Measurements from ENCODE around the gene DUOXA1.
"Not testable (repeated sequence)": the region's sequence is repeated elsewhere in the genome, so short reads cannot be mapped to it uniquely, and the experiment has no call there.

The DUOXA1 gene

GRCh38 chr15:45105586-45105985 lies 24.1 kb downstream of the DUOXA1 start:
- H3K27ac ChIP-seq (ENCODE audit: insufficient read depth, low read length, poor library complexity, severe bottlenecking), result no peak overlapping the region
- DNase-seq, result no peak
- H3K27me3 ChIP-seq (replicated peaks; ENCODE audit: control insufficient read depth, insufficient read depth, low read length, poor library complexity, severe bottlenecking), result peaks cover 11% of the 10 kb centered on the region
- H3K4me1 ChIP-seq (ENCODE audit: control insufficient read depth, insufficient read depth, low read length, poor library complexity, severe bottlenecking), result no peaks in the 10 kb centered on the region
- no peak overlapping the region for H3K4me3 ChIP-seq (ENCODE audit: insufficient read depth, low read depth, low read length, poor library complexity, severe bottlenecking)
- no peaks in the 10 kb centered on the region for H3K36me3 ChIP-seq (ENCODE audit: control insufficient read depth, insufficient read depth, low read length)
- H3K9me3 ChIP-seq (ENCODE audit: control insufficient read depth, low read length), result no peaks in the 10 kb centered on the region

GRCh38 chr15:45104170-45104569 lies 25.5 kb downstream of the DUOXA1 start:
- not testable (repeated sequence) for DNase-seq; H3K36me3 ChIP-seq (ENCODE audit: control insufficient read depth, insufficient read depth, low read length); H3K27me3 ChIP-seq (replicated peaks; ENCODE audit: control insufficient read depth, insufficient read depth, low read length, poor library complexity, severe bottlenecking); H3K4me3 ChIP-seq (ENCODE audit: insufficient read depth, low read depth, low read length, poor library complexity, severe bottlenecking); H3K4me1 ChIP-seq (ENCODE audit: control insufficient read depth, insufficient read depth, low read length, poor library complexity, severe bottlenecking); H3K27ac ChIP-seq (ENCODE audit: insufficient read depth, low read length, poor library complexity, severe bottlenecking); H3K9me3 ChIP-seq (ENCODE audit: control insufficient read depth, low read length)

GRCh38 chr15:45102226-45102625 lies 27.5 kb downstream of the DUOXA1 start:
- DNase-seq, result no peak
- H3K4me1 ChIP-seq (ENCODE audit: control insufficient read depth, insufficient read depth, low read length, poor library complexity, severe bottlenecking), result no peaks in the 10 kb centered on the region
- no peak overlapping the region for H3K4me3 ChIP-seq (ENCODE audit: insufficient read depth, low read depth, low read length, poor library complexity, severe bottlenecking)
- no peaks in the 10 kb centered on the region for H3K36me3 ChIP-seq (ENCODE audit: control insufficient read depth, insufficient read depth, low read length)
- H3K27ac ChIP-seq (ENCODE audit: insufficient read depth, low read length, poor library complexity, severe bottlenecking), result no peak overlapping the region
- no peaks in the 10 kb centered on the region for H3K27me3 ChIP-seq (replicated peaks; ENCODE audit: control insufficient read depth, insufficient read depth, low read length, poor library complexity, severe bottlenecking)
- H3K9me3 ChIP-seq (ENCODE audit: control insufficient read depth, low read length), result no peaks in the 10 kb centered on the region

GRCh38 chr15:45101749-45102148 lies 27.9 kb downstream of the DUOXA1 start:
- Histone ChIP-seq H3K27ac (ENCODE audit: insufficient read depth, low read length, poor library complexity, severe bottlenecking) (no peak overlapping the region), H3K36me3 (ENCODE audit: control insufficient read depth, insufficient read depth, low read length) (no peaks in the 10 kb centered on the region), H3K27me3 (replicated peaks; ENCODE audit: control insufficient read depth, insufficient read depth, low read length, poor library complexity, severe bottlenecking) (no peaks in the 10 kb centered on the region), H3K4me3 (ENCODE audit: insufficient read depth, low read depth, low read length, poor library complexity, severe bottlenecking) (no peak overlapping the region), H3K9me3 (ENCODE audit: control insufficient read depth, low read length) (no peaks in the 10 kb centered on the region), H3K4me1 (ENCODE audit: control insufficient read depth, insufficient read depth, low read length, poor library complexity, severe bottlenecking) (no peaks in the 10 kb centered on the region)
- DNase-seq, result no peak

GRCh38 chr15:45100884-45101625 lies 28.6 kb downstream of the DUOXA1 start:
- H3K27me3 ChIP-seq (replicated peaks; ENCODE audit: control insufficient read depth, insufficient read depth, low read length, poor library complexity, severe bottlenecking), result no peaks in the 10 kb centered on the region
- H3K36me3 ChIP-seq (ENCODE audit: control insufficient read depth, insufficient read depth, low read length), result no peaks in the 10 kb centered on the region

GRCh38 chr15:45099549-45100165 lies 30.0 kb downstream of the DUOXA1 start:
- H3K36me3 ChIP-seq (ENCODE audit: control insufficient read depth, insufficient read depth, low read length), result no peaks in the 10 kb centered on the region
- no peaks in the 10 kb centered on the region for H3K9me3 ChIP-seq (ENCODE audit: control insufficient read depth, low read length)
- H3K27ac ChIP-seq (ENCODE audit: insufficient read depth, low read length, poor library complexity, severe bottlenecking), result no peak overlapping the region
- DNase-seq, result no peak
- H3K27me3 ChIP-seq (replicated peaks; ENCODE audit: control insufficient read depth, insufficient read depth, low read length, poor library complexity, severe bottlenecking), result no peaks in the 10 kb centered on the region
- H3K4me3 ChIP-seq (ENCODE audit: insufficient read depth, low read depth, low read length, poor library complexity, severe bottlenecking), result no peak overlapping the region
- H3K4me1 ChIP-seq (ENCODE audit: control insufficient read depth, insufficient read depth, low read length, poor library complexity, severe bottlenecking), result no peaks in the 10 kb centered on the region

More at GRCh38 chr15:45100884-45101625, 28.6 kb downstream of the DUOXA1 start:
- Histone ChIP-seq H3K27ac (ENCODE audit: insufficient read depth, low read length, poor library complexity, severe bottlenecking) (no peak overlapping the region), H3K4me1 (ENCODE audit: control insufficient read depth, insufficient read depth, low read length, poor library complexity, severe bottlenecking) (no peaks in the 10 kb centered on the region), H3K4me3 (ENCODE audit: insufficient read depth, low read depth, low read length, poor library complexity, severe bottlenecking) (no peak overlapping the region), H3K9me3 (ENCODE audit: control insufficient read depth, low read length) (no peaks in the 10 kb centered on the region)
- no peak for DNase-seq

- Histone ChIP-seq H3K4me1 (ENCODE audit: control insufficient read depth, insufficient read depth, low read length, poor library complexity, severe bottlenecking) (no peaks in the 10 kb centered on the region), H3K36me3 (ENCODE audit: control insufficient read depth, insufficient read depth, low read length) (no peaks in the 10 kb centered on the region), H3K27ac (ENCODE audit: insufficient read depth, low read length, poor library complexity, severe bottlenecking) (no peak overlapping the region), H3K9me3 (ENCODE audit: control insufficient read depth, low read length) (no peaks in the 10 kb centered on the region), H3K4me3 (ENCODE audit: insufficient read depth, low read depth, low read length, poor library complexity, severe bottlenecking) (no peak overlapping the region), H3K27me3 (replicated peaks; ENCODE audit: control insufficient read depth, insufficient read depth, low read length, poor library complexity, severe bottlenecking) (no peaks in the 10 kb centered on the region)
- DNase-seq, result no peak
Measured at GRCh38 chr15:45097466-45097865, 32.2 kb downstream of the DUOXA1 start.

GRCh38 chr15:45095661-45096060 lies 34.0 kb downstream of the DUOXA1 start:
- no peak overlapping the region for H3K27ac ChIP-seq (ENCODE audit: insufficient read depth, low read length, poor library complexity, severe bottlenecking)
- H3K9me3 ChIP-seq (ENCODE audit: control insufficient read depth, low read length), result no peaks in the 10 kb centered on the region
- H3K4me1 ChIP-seq (ENCODE audit: control insufficient read depth, insufficient read depth, low read length, poor library complexity, severe bottlenecking), result no peaks in the 10 kb centered on the region
- H3K27me3 ChIP-seq (replicated peaks; ENCODE audit: control insufficient read depth, insufficient read depth, low read length, poor library complexity, severe bottlenecking), result no peaks in the 10 kb centered on the region
- no peak overlapping the region for H3K4me3 ChIP-seq (ENCODE audit: insufficient read depth, low read depth, low read length, poor library complexity, severe bottlenecking)
- no peaks in the 10 kb centered on the region for H3K36me3 ChIP-seq (ENCODE audit: control insufficient read depth, insufficient read depth, low read length)
- no peak for DNase-seq

- H3K36me3 ChIP-seq (ENCODE audit: control insufficient read depth, insufficient read depth, low read length), result no peaks in the 10 kb centered on the region
- no peak overlapping the region for H3K4me3 ChIP-seq (ENCODE audit: insufficient read depth, low read depth, low read length, poor library complexity, severe bottlenecking)
- H3K27me3 ChIP-seq (replicated peaks; ENCODE audit: control insufficient read depth, insufficient read depth, low read length, poor library complexity, severe bottlenecking), result no peaks in the 10 kb centered on the region
- no peaks in the 10 kb centered on the region for H3K4me1 ChIP-seq (ENCODE audit: control insufficient read depth, insufficient read depth, low read length, poor library complexity, severe bottlenecking)
- H3K27ac ChIP-seq (ENCODE audit: insufficient read depth, low read length, poor library complexity, severe bottlenecking), result no peak overlapping the region
- no peak for DNase-seq
- H3K9me3 ChIP-seq (ENCODE audit: control insufficient read depth, low read length), result no peaks in the 10 kb centered on the region
Measured at GRCh38 chr15:45094358-45094730, 35.3 kb downstream of the DUOXA1 start.

GRCh38 chr15:45093622-45094357 lies 35.9 kb downstream of the DUOXA1 start:
- no peaks in the 10 kb centered on the region for H3K27me3 ChIP-seq (replicated peaks; ENCODE audit: control insufficient read depth, insufficient read depth, low read length, poor library complexity, severe bottlenecking)
- H3K36me3 ChIP-seq (ENCODE audit: control insufficient read depth, insufficient read depth, low read length), result no peaks in the 10 kb centered on the region

More at GRCh38 chr15:45093622-45094357, 35.9 kb downstream of the DUOXA1 start:
- Histone ChIP-seq H3K4me1 (ENCODE audit: control insufficient read depth, insufficient read depth, low read length, poor library complexity, severe bottlenecking) (no peaks in the 10 kb centered on the region), H3K27ac (ENCODE audit: insufficient read depth, low read length, poor library complexity, severe bottlenecking) (no peak overlapping the region), H3K4me3 (ENCODE audit: insufficient read depth, low read depth, low read length, poor library complexity, severe bottlenecking) (no peak overlapping the region), H3K9me3 (ENCODE audit: control insufficient read depth, low read length) (no peaks in the 10 kb centered on the region)
- no peak for DNase-seq
